ENCODE results near the gene FUCA2.

Gene FUCA2

GRCh38 chr6:143546599-143546998, 35.1 kb upstream of the FUCA2 start:
- Histone ChIP-seq H3K9me2 (replicated peaks; ENCODE audit: low read depth, low read length) (no peaks in the 10 kb centered on the region), H3K9me3 (ENCODE audit: insufficient read depth, low read depth, low read length) (no peaks in the 10 kb centered on the region), H2AFZ (ENCODE audit: low read length) (no peak overlapping the region), H3K9ac (ENCODE audit: low read depth, low read length, poor library complexity, severe bottlenecking) (no peak overlapping the region), H3K36me3 (ENCODE audit: insufficient read depth, low read length) (no peaks in the 10 kb centered on the region), H3K79me2 (ENCODE audit: insufficient read depth, low read length) (peaks cover 37% of the 10 kb centered on the region; the same call in 1 of the 2 replicates), H3K4me2 (ENCODE audit: low read depth, low read length, poor library complexity, severe bottlenecking) (no peak overlapping the region), H4K20me1 (ENCODE audit: insufficient read depth, low read length, poor library complexity, severe bottlenecking) (no peaks in the 10 kb centered on the region), H3K27me3 (ENCODE audit: insufficient read depth, low read length, poor library complexity, severe bottlenecking) (no peaks in the 10 kb centered on the region), H3K4me1 (ENCODE audit: insufficient read depth, low read length, poor library complexity, severe bottlenecking) (peaks cover 33% of the 10 kb centered on the region), H3F3A (ENCODE audit: low read depth) (no peaks in the 10 kb centered on the region), H3K4me3 (ENCODE audit: low read length, poor library complexity, severe bottlenecking) (no peak overlapping the region)
- no peak for TF ChIP-seq EZH2phosphoT487 (IDR thresholded peaks at IDR 0.05; ENCODE audit: borderline replicate concordance)
- TF ChIP-seq CTCF (conservative IDR thresholded peaks at IDR 0.05; ENCODE audit: low read length) = no peak

- TF ChIP-seq EZH2phosphoT487 (IDR thresholded peaks at IDR 0.05; ENCODE audit: borderline replicate concordance) (no peak), CTCF (conservative IDR thresholded peaks at IDR 0.05; ENCODE audit: low read length) (no peak)
- Histone ChIP-seq H3K9ac (ENCODE audit: low read depth, low read length, poor library complexity, severe bottlenecking) (no peak overlapping the region), H3K79me2 (ENCODE audit: insufficient read depth, low read length) (peaks cover 40% of the 10 kb centered on the region; the same call in 1 of the 2 replicates), H3F3A (ENCODE audit: low read depth) (no peaks in the 10 kb centered on the region), H3K27me3 (ENCODE audit: insufficient read depth, low read length, poor library complexity, severe bottlenecking) (no peaks in the 10 kb centered on the region), H3K4me1 (ENCODE audit: insufficient read depth, low read length, poor library complexity, severe bottlenecking) (peaks cover 34% of the 10 kb centered on the region), H3K9me3 (ENCODE audit: insufficient read depth, low read depth, low read length) (no peaks in the 10 kb centered on the region), H3K36me3 (ENCODE audit: insufficient read depth, low read length) (no peaks in the 10 kb centered on the region), H2AFZ (ENCODE audit: low read length) (no peak overlapping the region), H3K4me3 (ENCODE audit: low read length, poor library complexity, severe bottlenecking) (no peak overlapping the region), H4K20me1 (ENCODE audit: insufficient read depth, low read length, poor library complexity, severe bottlenecking) (no peaks in the 10 kb centered on the region), H3K9me2 (replicated peaks; ENCODE audit: low read depth, low read length) (no peaks in the 10 kb centered on the region), H3K4me2 (ENCODE audit: low read depth, low read length, poor library complexity, severe bottlenecking) (no peak overlapping the region)
Observed at GRCh38 chr6:143545976-143546547, 34.5 kb upstream of the FUCA2 start.

GRCh38 chr6:143545165-143545564, 33.6 kb upstream of the FUCA2 start:
- H3K4me3 ChIP-seq (ENCODE audit: low read length, poor library complexity, severe bottlenecking) = no peak overlapping the region
- no peak overlapping the region for H3K4me2 ChIP-seq (ENCODE audit: low read depth, low read length, poor library complexity, severe bottlenecking)
- no peaks in the 10 kb centered on the region for H3K36me3 ChIP-seq (ENCODE audit: insufficient read depth, low read length)
- no peaks in the 10 kb centered on the region for H3F3A ChIP-seq (ENCODE audit: low read depth)
- H3K4me1 ChIP-seq (ENCODE audit: insufficient read depth, low read length, poor library complexity, severe bottlenecking) = peaks cover 34% of the 10 kb centered on the region
- H3K27me3 ChIP-seq (ENCODE audit: insufficient read depth, low read length, poor library complexity, severe bottlenecking) = no peaks in the 10 kb centered on the region
- H3K9ac ChIP-seq (ENCODE audit: low read depth, low read length, poor library complexity, severe bottlenecking) = no peak overlapping the region
- H3K9me2 ChIP-seq (replicated peaks; ENCODE audit: low read depth, low read length) = no peaks in the 10 kb centered on the region
- no peak overlapping the region for H2AFZ ChIP-seq (ENCODE audit: low read length)
- TF ChIP-seq EZH2phosphoT487 (IDR thresholded peaks at IDR 0.05; ENCODE audit: borderline replicate concordance) (no peak), CTCF (conservative IDR thresholded peaks at IDR 0.05; ENCODE audit: low read length) (no peak)
- H3K79me2 ChIP-seq (ENCODE audit: insufficient read depth, low read length) = peaks cover 40% of the 10 kb centered on the region; the same call in 1 of the 2 replicates
- no peaks in the 10 kb centered on the region for H4K20me1 ChIP-seq (ENCODE audit: insufficient read depth, low read length, poor library complexity, severe bottlenecking)
- H3K9me3 ChIP-seq (ENCODE audit: insufficient read depth, low read depth, low read length) = no peaks in the 10 kb centered on the region
